Measurements from ENCODE around the gene TCF4.

DNA sequence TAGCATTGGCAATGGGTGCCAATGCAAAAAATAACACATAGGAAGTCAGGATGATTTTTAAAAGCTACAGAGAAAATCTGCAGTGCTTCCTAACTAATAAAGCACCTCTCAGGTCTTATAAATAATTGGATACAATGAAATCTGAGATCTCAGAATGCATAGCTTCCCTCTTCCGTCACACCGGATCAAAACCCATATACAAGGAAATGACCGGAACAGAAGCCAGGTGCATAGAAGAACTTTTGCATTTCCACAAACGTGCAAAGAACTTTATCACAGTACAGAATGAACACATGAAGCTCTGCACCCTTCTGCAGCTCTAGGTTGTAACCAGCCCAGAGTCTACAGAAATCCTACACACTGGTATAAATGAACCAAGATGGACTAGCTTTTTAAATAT lies 145.4 kb downstream of the TCF4 start:
- TF ChIP-seq, protein P1, sequence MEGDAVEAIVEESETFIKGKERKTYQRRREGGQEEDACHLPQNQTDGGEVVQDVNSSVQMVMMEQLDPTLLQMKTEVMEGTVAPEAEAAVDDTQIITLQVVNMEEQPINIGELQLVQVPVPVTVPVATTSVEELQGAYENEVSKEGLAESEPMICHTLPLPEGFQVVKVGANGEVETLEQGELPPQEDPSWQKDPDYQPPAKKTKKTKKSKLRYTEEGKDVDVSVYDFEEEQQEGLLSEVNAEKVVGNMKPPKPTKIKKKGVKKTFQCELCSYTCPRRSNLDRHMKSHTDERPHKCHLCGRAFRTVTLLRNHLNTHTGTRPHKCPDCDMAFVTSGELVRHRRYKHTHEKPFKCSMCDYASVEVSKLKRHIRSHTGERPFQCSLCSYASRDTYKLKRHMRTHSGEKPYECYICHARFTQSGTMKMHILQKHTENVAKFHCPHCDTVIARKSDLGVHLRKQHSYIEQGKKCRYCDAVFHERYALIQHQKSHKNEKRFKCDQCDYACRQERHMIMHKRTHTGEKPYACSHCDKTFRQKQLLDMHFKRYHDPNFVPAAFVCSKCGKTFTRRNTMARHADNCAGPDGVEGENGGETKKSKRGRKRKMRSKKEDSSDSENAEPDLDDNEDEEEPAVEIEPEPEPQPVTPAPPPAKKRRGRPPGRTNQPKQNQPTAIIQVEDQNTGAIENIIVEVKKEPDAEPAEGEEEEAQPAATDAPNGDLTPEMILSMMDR (IDR thresholded peaks at IDR 0.05): no peak
- no peak for TF ChIP-seq EZH2 (IDR thresholded peaks at IDR 0.05; ENCODE audit: borderline replicate concordance, insufficient read depth, low read depth, low read length, poor library complexity, severe bottlenecking)

All from B cell (primary cell).